GM19372 (cell line): ENCODE measurements around the gene EIF1AY.
"Not testable (repeated sequence)": the region's sequence is repeated elsewhere in the genome, so short reads cannot be mapped to it uniquely, and the experiment has no call there.

Source experiments
- ATAC-seq: cut with Tn5 transposase; IDR thresholded peaks from one replicate; pipeline ENCODE4 v1.9.1; 2021; ENCODE audit warnings: mild to moderate bottlenecking, low read depth, moderate library complexity; ENCODE audit not compliant: unreplicated experiment

Gene EIF1AY, protein sequence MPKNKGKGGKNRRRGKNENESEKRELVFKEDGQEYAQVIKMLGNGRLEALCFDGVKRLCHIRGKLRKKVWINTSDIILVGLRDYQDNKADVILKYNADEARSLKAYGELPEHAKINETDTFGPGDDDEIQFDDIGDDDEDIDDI

DNA sequence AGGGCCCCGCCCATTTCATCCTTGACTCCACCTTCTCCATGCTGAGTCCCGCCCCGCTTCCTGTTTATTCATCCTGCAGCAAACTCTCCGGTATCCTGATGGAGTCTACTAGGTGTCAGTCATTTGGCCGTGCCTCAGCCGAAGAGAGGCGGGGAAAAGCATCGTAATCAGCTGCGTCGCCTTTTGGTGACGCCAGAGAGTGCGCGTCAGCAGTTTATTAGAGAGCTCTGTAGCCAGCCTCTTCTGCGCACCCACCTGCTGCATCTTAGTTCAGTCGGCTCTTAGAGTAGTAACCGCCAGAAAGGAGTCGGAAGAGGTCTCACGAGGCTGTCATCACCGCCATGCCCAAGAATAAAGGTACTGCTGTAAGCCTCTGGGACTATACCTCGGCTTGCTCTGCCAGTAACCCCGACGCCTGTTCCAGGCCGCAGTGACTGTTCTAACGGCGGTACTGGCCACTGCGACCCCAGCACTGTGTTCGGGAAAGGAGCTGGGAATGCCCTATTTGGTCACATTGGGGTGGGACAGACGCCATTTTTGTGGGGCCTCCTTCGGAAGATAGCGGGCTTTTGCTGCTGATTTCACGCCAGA, at the start of gene EIF1AY:
Gene EIF1AY (plus strand): TSS at position 246 of the 591 bp plus-strand sequence. CDS start 96 bp downstream, at position 342.
- peak; percentile 93 for ATAC-seq

DNA sequence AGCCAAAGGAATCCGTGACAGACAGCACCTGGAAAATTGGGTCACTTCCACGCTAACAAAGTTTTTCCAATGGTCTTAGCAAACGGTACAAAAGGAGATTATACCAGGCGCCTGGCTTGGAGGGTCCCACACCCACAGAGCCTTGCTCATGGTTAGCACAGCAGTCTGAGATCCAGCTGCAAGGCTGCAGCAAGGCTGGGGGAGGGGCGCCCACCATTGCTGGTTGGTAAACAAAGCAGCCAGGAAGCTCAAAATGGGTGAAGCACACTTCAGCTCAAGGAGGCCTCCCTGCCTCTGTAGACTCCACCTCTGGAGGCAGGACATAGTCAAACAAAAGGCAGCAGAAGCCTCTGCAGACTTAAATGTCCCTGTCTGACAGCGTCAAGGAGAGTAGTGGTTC, 47.1 kb upstream of the EIF1AY start:
- no peak for ATAC-seq

DNA sequence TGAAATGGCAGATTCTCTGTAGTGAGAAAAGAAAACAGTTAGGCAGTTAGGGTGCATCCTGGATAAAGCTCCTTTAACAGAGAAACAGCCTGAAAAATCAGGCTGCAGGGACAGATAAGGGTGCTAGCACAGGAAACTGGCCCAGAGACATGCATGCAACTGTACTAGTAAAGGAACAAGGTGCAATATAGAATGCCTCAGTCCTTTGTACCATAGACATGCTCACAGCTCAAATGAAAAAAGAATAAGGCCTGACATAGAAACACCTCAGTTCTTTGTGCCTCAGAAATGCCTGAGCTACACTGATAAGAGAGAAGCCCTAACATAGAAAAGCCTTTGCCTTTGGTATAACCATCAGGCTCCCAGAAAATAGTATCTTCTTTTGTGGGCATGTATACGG, 37.4 kb upstream of the EIF1AY start:
- no peak for ATAC-seq

DNA sequence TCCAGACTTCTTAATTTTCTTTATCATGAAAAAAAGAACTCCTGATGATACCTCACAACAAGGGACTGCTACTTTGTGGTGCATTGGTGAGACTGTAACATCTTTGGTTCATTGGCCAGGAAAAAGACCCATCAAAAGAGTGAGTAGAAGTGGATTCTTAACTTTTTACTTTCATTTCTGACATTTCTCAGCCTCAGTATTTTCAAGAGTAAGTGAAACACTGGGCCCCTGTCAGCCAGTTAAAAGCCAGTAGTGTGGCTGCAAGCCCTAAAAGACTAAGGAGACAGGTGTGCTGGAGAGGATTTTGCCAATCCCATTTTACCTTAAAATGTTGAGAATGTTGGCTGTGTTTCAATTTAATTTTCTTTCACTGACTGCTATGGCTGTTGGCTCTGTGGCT, 36.6 kb upstream of the EIF1AY start:
- peak; percentile 65 for ATAC-seq

DNA sequence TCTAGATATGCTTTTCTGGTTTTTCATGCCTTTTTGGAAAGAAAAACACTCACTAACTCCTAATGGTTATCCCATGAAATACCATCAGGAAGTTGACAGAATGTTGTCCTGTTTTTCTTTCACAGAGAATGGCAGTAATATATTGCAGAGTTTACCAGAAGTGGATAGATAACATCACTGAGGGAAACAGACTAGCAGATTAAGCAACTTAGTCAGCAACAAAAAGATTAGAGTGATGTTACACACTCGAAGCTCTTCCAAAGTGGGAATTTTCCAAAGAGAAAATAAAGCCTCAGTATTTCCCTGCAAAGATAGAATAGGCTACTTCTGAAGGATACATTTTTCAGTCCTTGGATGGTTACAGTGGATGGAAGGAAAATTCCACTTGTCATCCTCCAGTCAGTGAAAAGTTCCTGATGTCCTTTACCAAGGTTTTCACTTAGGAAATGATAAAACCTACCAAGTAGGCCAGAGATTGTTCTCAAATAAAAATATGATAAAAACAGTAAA, 31.1 kb upstream of the EIF1AY start:
- ATAC-seq, result no peak

DNA sequence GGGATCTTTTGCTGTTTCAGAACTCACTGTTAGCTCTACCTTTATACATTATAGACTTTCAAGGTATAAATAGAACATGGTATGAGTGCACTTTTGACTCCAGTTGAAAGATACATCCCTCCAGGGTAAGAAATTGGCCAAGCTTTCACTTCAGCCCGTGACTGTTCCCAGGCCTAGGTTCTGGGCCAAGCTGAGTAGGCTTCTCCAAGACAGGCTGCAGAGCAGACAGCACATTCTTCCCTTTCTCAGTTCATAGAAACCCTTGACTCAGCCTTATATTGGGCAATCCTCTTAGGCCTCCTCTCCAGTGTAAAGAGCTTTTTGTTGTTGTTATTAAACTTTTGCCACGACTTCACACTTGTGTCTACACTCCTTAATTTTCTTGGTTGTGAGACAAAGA, 29.5 kb upstream of the EIF1AY start:
- no peak for ATAC-seq

DNA sequence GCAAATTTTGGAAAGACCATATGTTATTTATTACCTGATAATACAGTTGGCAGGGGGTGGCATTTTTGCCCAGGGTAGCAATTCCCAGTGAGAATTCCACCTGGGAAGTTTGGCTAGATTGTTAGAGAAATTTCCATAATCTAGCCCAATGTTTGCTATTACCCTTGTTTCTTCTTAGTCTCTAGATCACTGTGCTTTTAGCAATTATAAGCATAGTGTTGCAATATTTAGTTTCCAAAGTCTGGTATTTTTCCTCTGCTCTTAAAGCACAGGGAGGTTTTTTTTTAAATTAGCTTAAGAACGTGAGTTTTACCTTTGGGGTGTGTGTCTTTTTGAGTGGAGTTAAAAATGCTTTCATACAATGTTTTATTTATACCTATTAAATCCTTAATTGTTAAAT, 26.3 kb upstream of the EIF1AY start:
- no peak for ATAC-seq

DNA sequence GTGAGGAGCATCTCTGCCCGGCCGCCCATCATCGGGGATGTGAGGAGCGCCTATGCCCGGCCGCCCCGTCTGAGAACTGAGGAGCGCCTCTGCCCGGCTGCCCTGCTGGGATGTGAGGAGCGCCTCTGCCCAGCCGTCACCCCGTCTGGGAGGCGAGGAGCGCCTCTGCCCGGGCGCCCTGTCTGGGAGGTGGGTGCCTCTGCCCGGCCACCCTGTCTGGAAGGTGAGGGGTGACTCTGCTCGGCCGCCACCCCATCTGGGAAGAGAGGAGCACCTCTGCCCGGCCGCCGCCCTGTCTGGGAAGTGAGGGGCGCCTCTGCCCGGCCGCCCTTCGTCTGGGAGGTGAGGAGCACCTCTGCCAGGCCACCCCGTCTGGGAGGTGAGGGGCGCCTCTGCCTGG, 23.7 kb upstream of the EIF1AY start:
- ATAC-seq, result no peak

DNA sequence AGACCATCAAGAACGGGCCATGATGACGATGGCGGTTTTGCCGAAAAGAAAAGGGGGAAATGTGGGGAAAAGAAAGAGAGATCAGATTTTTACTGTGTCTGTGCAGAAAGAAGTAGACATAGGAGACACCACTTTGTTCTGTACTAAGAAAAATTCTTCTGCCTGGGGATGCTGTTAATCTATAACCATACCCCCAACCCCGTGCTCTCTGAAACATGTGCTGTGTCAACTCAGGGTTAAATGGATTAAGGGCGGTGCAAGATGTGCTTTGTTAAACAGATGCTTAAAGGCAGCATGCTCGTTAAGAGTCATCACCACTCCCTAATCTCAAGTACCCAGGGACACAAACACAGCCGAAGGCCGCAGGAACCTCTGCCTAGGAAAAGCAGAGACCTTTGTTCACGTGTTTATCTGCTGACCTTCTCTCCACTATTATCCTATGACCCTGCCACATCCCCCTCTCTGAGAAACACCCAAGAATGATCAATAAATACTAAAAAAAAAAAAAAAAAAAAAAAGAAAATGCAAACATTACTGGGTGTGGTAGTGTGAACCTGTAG, 22.7 kb upstream of the EIF1AY start:
- not testable (repeated sequence) for ATAC-seq

DNA sequence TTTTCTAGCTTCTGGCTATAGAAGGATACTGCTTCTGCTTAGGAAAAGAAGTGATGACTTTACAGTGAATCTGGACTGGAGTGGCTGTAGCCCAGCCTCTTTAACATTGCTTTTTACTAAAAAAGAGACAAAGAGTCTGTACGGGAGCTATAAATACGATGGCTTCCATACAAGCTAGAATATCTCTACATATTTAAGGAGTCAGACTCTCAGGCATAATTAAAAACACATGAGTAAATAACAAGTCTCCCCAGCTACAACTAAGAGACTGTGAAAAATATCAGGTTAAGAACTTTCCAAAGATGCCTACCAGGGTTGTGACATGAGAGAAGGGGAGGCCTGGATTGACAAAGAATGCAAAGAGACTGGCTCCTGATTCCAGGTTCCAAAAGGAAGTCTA, 19.8 kb upstream of the EIF1AY start:
- ATAC-seq, result no peak

DNA sequence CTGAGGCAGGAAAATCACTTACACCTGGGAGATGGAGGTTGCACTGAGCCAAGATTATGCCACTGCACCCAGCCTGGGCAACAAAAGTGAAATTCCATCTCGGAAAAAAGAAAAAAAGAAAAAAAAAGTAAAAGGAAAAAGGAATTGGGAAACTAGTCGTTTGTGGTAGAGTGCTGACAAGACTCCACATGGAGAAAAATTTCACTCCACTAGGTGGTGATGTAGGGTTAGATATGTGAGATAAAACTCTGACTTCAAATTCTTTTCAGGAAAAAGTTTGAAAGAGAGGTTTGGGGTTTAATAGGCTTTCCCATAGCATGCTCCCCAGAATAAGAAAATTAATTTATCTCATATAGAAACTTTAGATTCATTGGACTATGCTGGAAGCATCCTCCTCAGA, 16.9 kb upstream of the EIF1AY start:
- no peak for ATAC-seq

DNA sequence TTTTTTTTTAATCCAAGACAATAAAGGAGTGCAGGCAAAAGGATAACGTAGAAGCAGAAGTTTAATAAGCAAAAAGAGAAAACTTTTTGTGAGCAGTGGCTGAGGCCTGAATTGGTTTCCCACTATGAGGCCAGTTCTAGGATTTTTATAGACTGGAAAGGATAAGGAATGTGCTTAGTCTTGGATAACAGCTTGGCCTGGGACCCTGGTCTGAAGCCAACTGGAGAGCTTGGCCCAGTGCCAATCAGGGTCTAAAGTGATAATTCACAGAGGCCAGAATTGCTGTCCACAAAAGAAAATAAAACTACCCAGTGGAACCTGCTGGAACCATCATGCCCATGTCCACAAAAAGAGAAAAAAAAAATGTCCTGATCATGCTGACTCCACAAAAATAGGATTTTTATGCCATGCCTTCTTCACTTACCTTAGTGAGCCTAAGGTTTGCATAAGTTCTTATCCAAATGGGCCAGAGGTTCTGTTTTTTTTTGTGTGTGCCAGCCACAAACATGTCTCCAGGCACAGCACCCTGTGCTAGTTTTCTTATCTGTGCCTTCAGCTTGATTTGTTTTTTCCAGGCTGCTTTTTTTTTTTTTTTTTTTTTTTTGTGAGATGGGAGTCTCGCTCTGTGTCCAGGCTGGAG, 15.6 kb upstream of the EIF1AY start:
- ATAC-seq, result no peak

DNA sequence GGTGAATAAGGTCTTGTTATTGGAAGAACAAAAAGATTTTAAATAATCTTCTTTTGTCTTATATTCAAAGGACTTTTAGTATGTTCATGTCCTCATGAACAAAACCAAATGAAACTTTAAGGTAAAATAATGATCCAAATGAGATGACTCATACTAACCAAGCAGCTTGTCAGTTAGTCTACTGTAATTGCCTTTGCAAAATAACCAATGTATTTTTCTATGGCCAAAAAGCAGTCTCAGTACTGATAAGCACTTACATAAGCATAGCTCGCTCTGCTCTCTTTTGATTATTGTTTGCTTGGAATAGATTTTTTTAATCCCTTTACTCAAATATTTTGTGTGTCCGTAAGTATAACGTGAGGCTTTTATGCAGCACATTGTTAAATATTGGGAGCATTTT, 4.3 kb upstream of the EIF1AY start:
- no peak for ATAC-seq

DNA sequence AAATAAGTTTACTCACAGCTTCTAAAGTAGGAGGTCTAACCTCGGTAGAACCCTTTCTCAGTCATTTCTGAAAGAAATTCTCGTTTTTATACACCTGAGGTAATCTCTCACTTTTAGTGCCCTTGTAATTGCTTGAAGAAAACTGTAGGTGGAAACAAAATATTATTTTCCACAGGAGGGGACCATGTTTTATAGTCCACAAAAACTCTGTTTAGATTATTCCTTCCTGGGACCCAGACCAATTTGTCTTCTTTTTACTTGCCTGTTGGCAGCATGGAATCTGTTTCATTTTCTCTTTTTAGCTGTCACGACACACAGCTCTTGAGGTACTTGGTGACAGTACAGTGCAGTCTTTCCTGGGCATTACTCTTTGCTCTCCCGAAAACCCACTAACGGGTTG, 930 bp downstream of the EIF1AY start:
- ATAC-seq, result no peak

DNA sequence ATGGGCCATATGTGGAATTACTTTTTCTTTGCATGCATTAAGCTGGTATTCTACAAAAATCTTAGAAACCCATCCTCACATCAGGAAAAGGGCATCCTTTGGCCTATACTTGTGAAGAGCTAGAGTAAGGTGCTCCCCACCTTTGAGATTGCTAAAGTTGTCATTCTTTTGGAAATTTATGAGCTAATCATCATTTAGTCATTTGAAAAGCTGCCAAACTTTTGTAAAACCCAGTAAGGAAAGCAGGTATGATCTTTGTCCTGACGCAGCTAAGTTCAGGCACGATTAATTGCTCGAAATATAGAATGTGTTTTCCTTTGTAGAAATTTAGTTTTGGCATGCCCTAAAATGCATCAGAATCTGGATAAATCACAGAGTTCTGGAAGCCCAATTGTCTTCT, 2.6 kb downstream of the EIF1AY start:
- no peak for ATAC-seq

DNA sequence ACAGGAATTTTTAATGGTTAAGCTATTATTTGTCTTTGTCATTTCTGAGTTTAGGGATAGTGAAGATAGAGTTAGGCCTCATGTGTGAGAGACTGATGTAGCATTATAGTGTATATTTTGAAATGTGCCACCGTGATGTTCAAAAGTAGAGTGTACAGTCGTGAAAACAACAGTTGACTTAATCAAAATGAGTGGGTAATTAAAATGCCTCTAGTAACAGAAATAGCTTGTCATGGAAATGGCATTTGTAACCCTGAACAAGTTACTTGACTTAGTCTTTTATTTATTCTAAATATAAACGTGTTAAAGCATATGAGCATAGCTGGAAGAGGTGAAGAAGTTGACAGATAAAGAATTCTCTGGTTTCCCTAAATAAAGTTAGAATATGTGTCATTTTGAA, 6.1 kb downstream of the EIF1AY start:
- ATAC-seq, result no peak

DNA sequence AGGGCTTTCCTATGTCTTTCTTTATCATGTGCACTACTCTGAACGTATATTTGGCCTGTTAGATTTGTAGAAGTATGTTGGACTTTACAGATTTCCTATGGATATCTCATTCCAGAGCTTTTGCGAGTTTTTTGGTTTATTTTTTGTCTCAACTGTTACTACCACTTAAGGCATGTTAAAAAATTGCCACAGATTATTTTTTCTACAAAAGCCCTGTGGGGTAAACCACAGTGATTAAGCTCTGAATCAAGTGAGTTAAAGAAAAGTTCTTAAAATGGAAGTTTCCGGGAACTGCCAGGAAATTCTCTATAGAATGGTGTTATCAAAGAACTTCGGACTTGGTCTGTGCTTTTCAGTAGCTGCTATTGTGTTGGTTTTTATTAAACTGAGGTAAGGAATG, 10.6 kb downstream of the EIF1AY start:
- no peak for ATAC-seq
